ENCODE measurements around the gene FBXW2.

The FBXW2 gene

GRCh38 chr9:120775859-120776258, 17.4 kb downstream of the FBXW2 start:
- Histone ChIP-seq H2AFZ (no peak overlapping the region), H3K9me3 (ENCODE audit: control insufficient read depth, low read length) (no peaks in the 10 kb centered on the region), H3K36me3 (ENCODE audit: control insufficient read depth, insufficient read depth, low read length) (no peaks in the 10 kb centered on the region), H3K27ac (no peak overlapping the region), H3K4me2 (ENCODE audit: low read length) (no peak overlapping the region), H3K27me3 (ENCODE audit: control insufficient read depth, insufficient read depth, low read length) (no peaks in the 10 kb centered on the region), H3K4me1 (no peaks in the 10 kb centered on the region), H3K9ac (no peak overlapping the region), H3K79me2 (no peaks in the 10 kb centered on the region), H3K4me3 (ENCODE audit: low read depth, low read length) (no peak overlapping the region)
- no peak for TF ChIP-seq CTCF (IDR thresholded peaks at IDR 0.05)

- TF ChIP-seq CTCF (IDR thresholded peaks at IDR 0.05): no peak
- Histone ChIP-seq H3K9me3 (ENCODE audit: control insufficient read depth, low read length) (no peaks in the 10 kb centered on the region), H2AFZ (no peak overlapping the region), H3K79me2 (no peaks in the 10 kb centered on the region), H3K4me3 (ENCODE audit: low read depth, low read length) (no peak overlapping the region), H3K4me2 (ENCODE audit: low read length) (no peak overlapping the region), H3K27ac (no peak overlapping the region), H3K27me3 (ENCODE audit: control insufficient read depth, insufficient read depth, low read length) (no peaks in the 10 kb centered on the region), H3K9ac (no peak overlapping the region), H3K4me1 (no peaks in the 10 kb centered on the region), H3K36me3 (ENCODE audit: control insufficient read depth, insufficient read depth, low read length) (no peaks in the 10 kb centered on the region)
Observed at GRCh38 chr9:120774719-120775118, 18.5 kb downstream of the FBXW2 start.

GRCh38 chr9:120773256-120773655, 20.0 kb downstream of the FBXW2 start:
- no peaks in the 10 kb centered on the region for H3K27me3 ChIP-seq (ENCODE audit: control insufficient read depth, insufficient read depth, low read length)
- TF ChIP-seq CTCF (IDR thresholded peaks at IDR 0.05): no peak
- H3K4me2 ChIP-seq (ENCODE audit: low read length): no peak overlapping the region
- no peaks in the 10 kb centered on the region for H3K36me3 ChIP-seq (ENCODE audit: control insufficient read depth, insufficient read depth, low read length)
- no peak overlapping the region for H3K9ac ChIP-seq
- no peaks in the 10 kb centered on the region for H3K79me2 ChIP-seq
- peaks cover 1% of the 10 kb centered on the region for H3K4me1 ChIP-seq
- H3K27ac ChIP-seq: no peak overlapping the region
- no peaks in the 10 kb centered on the region for H3K9me3 ChIP-seq (ENCODE audit: control insufficient read depth, low read length)
- no peak overlapping the region for H3K4me3 ChIP-seq (ENCODE audit: low read depth, low read length)
- no peak overlapping the region for H2AFZ ChIP-seq

GRCh38 chr9:120770931-120771330, 22.3 kb downstream of the FBXW2 start:
- no peaks in the 10 kb centered on the region for H3K79me2 ChIP-seq
- H3K4me3 ChIP-seq (ENCODE audit: low read depth, low read length): no peak overlapping the region
- H3K9ac ChIP-seq: no peak overlapping the region
- no peak overlapping the region for H3K27ac ChIP-seq
- H3K36me3 ChIP-seq (ENCODE audit: control insufficient read depth, insufficient read depth, low read length): no peaks in the 10 kb centered on the region
- H3K4me1 ChIP-seq: peaks cover 9% of the 10 kb centered on the region
- no peak for TF ChIP-seq CTCF (IDR thresholded peaks at IDR 0.05)
- H3K4me2 ChIP-seq (ENCODE audit: low read length): no peak overlapping the region
- H2AFZ ChIP-seq: no peak overlapping the region
- H3K27me3 ChIP-seq (ENCODE audit: control insufficient read depth, insufficient read depth, low read length): no peaks in the 10 kb centered on the region
- no peaks in the 10 kb centered on the region for H3K9me3 ChIP-seq (ENCODE audit: control insufficient read depth, low read length)

- Histone ChIP-seq H3K27ac (no peak overlapping the region), H3K27me3 (ENCODE audit: control insufficient read depth, insufficient read depth, low read length) (no peaks in the 10 kb centered on the region), H3K79me2 (no peaks in the 10 kb centered on the region), H3K9ac (no peak overlapping the region), H3K36me3 (ENCODE audit: control insufficient read depth, insufficient read depth, low read length) (no peaks in the 10 kb centered on the region), H3K4me1 (peaks cover 9% of the 10 kb centered on the region), H2AFZ (no peak overlapping the region), H3K4me2 (ENCODE audit: low read length) (no peak overlapping the region), H3K4me3 (ENCODE audit: low read depth, low read length) (no peak overlapping the region), H3K9me3 (ENCODE audit: control insufficient read depth, low read length) (no peaks in the 10 kb centered on the region)
- TF ChIP-seq CTCF (IDR thresholded peaks at IDR 0.05): no peak
Observed at GRCh38 chr9:120768886-120769285, 24.3 kb downstream of the FBXW2 start.

Data from parathyroid adenoma (tissue), 2 donors.